Colonic mucosa (tissue), 4 donors: ENCODE results near the gene EGF. TPM values are rescaled to one million over a fixed set of nuclear protein-coding genes. Genes with fewer than 3 reads are reported as not detected.

ENCODE experiments used
- DNase-seq: peaks from one replicate; pipeline ENCODE4 v3.0.0-alpha.2; 2020
- H3K27ac ChIP-seq: fragments of 200-600 bp; one replicate; pipeline ENCODE4 v1.8.0; 2021
- H3K27me3 ChIP-seq: fragments of 200-600 bp; one replicate; pipeline ENCODE4 v1.8.0; 2021
- H3K36me3 ChIP-seq: fragments of 200-600 bp; one replicate; pipeline ENCODE4 v1.8.0; 2021
- H3K4me1 ChIP-seq: fragments of 200-600 bp; one replicate; pipeline ENCODE4 v1.8.0; 2021; ENCODE audit warnings: mild to moderate bottlenecking
- H3K4me3 ChIP-seq: fragments of 200-600 bp; one replicate; pipeline ENCODE4 v1.8.0; 2021
- H3K9ac ChIP-seq, 2 donors: one replicate each; pipeline ENCODE4 v1.7.0; 2013; ENCODE audit warnings: control low read depth in 2 of 2, low read depth in 2 of 2, low read length in 2 of 2
- H3K9me3 ChIP-seq: fragments of 200-600 bp; one replicate; pipeline ENCODE4 v1.8.0; 2021
- intact Hi-C: fragments of 100-400 bp; cut with DNase I; formaldehyde crosslinking; loops from one replicate; pipeline ENCODE4 v1.14.1; 2022
- total RNA-seq, 2 donors: library from RNA; stranded (reverse); fragmentation: NEBNext Ultra II Directional in 1 of 2; extraction: Animal tissue kit (Norgen Biotek cat#: 25700) in 1 of 2; gene quantifications; one replicate each; pipeline ENCODE4 v1.2.1, GENCODE V29; 2021
- TF ChIP-seq, protein P1 (sequence below): fragments of 200-600 bp; IDR thresholded peaks from one replicate; pipeline ENCODE4 v1.8.0; 2022; ENCODE audit warnings: antibody characterized with exemption, mild to moderate bottlenecking
- donor health status: healthy.
- donor health status: DM: no; HTN: no; CAD: no.
- donor health status: DM: no; HTN: no; CAD: no.

EGF gene
- total RNA-seq, 2 donors from 2014 or later: 2.2 to 2.8 TPM

DNA sequence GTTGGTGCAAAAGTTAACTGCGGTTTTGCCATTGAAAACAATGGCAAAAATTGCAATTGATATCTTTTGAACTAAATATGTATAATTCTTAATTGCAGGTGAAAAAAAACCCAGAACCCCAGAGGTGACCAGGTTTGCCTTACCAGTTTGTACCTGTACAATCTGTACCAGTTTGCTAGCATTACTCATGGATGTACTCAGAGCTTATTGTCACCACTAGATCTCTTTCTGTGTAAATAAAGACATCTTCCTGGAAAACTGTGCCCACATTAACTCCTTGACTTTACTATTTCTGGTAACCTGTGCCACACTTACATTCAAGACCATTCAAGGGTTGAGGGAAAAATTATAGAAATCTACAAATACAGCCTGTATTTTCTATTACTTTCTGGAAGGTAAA, 146.0 kb downstream of the EGF start:
- Histone ChIP-seq H3K9ac (no peak overlapping the region), H3K27ac (peak overlapping the region; percentile 49), H3K4me1 (no peaks in the 10 kb centered on the region)

DNA sequence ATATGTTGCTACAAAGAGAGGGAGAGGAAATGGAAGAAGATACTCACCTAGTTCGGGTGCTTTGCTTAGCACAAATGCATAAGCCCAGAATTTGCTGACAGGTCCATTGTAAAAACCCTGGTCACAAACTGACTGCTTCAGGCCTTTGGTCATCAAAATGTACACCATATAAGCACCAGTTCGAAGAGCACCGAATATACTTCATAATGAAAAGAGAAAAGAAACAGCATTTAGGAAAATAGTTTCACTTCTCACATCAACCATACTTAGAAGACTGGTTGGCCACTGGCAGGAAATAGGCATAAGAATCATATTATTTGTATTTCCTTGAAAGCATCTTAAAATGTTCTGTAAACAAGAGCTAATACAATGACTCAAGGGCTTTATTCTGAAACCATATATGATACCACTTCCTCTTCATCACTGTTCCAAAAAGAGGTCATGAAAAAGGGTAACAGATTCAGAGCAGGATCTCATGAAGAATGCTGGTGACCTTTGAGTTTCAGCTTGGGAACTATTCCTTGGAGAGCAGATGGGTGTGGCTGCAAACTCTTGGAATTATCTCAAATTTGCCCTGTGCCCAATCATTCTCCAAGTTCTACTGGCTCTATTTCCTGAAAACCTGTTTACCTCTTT, 147.0 kb downstream of the EGF start:
- peak; percentile 59 for DNase-seq
- Histone ChIP-seq H3K4me3 (no peak overlapping the region), H3K27ac (peak overlapping the region; percentile 49), H3K27me3 (no peaks in the 10 kb centered on the region), H3K9me3 (no peaks in the 10 kb centered on the region), H3K36me3 (no peaks in the 10 kb centered on the region), H3K9ac (no peak overlapping the region), H3K4me1 (no peaks in the 10 kb centered on the region)
- intact Hi-C loops: loop anchor here (5.0 kb wide), 1 partner anchor 143 kb away; no protein-coding TSS in a partner anchor
- TF ChIP-seq, protein P1, sequence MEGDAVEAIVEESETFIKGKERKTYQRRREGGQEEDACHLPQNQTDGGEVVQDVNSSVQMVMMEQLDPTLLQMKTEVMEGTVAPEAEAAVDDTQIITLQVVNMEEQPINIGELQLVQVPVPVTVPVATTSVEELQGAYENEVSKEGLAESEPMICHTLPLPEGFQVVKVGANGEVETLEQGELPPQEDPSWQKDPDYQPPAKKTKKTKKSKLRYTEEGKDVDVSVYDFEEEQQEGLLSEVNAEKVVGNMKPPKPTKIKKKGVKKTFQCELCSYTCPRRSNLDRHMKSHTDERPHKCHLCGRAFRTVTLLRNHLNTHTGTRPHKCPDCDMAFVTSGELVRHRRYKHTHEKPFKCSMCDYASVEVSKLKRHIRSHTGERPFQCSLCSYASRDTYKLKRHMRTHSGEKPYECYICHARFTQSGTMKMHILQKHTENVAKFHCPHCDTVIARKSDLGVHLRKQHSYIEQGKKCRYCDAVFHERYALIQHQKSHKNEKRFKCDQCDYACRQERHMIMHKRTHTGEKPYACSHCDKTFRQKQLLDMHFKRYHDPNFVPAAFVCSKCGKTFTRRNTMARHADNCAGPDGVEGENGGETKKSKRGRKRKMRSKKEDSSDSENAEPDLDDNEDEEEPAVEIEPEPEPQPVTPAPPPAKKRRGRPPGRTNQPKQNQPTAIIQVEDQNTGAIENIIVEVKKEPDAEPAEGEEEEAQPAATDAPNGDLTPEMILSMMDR: no peak

More for the DNA sequence above, 146.0 kb downstream of the EGF start:
- H3K36me3 ChIP-seq: no peaks in the 10 kb centered on the region
- no peaks in the 10 kb centered on the region for H3K9me3 ChIP-seq
- no peaks in the 10 kb centered on the region for H3K27me3 ChIP-seq
- TF ChIP-seq, protein P1: no peak
- intact Hi-C loops: no loop called here
- no peak for DNase-seq
- H3K4me3 ChIP-seq: no peak overlapping the region

DNA sequence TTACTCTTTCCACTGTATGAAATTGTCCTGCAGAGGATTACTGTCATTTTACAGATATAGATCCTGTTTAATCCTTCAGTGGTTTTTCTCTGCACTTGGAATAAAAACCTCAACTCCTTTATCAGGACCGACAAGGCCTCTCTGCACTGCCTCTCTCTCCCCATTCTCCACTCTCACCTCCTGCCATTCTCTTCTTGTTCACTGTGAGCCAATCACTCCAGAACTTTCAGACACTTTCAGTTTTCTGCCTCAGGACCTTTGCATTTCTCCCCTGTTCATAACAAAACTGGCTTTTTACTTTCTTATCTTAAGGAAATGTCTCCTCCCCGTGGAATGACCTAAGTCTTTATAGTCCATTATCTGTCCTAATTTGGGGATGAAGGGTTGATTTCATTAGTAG, 148.4 kb downstream of the EGF start:
- H3K36me3 ChIP-seq: no peaks in the 10 kb centered on the region
- H3K27ac ChIP-seq: no peak overlapping the region
- H3K4me3 ChIP-seq: no peak overlapping the region
- TF ChIP-seq, protein P1: no peak
- H3K9ac ChIP-seq: no peak overlapping the region
- H3K27me3 ChIP-seq: no peaks in the 10 kb centered on the region
- intact Hi-C loops: loop anchor here (5.0 kb wide), 1 partner anchor 141 kb away; no protein-coding TSS in a partner anchor
- no peaks in the 10 kb centered on the region for H3K9me3 ChIP-seq
- H3K4me1 ChIP-seq: no peaks in the 10 kb centered on the region
- DNase-seq: no peak

Other genes starting within 250 kb of the EGF start
- gene CASP6, start 209.4 kb upstream of the EGF start, total RNA-seq: 100 to 1,000 TPM; 110 to 115 TPM
- 10 to 100 TPM; 46.9 to 55.1 TPM for gene PLA2G12A, start 182.8 kb upstream of the EGF start, total RNA-seq
- 1 to 10 TPM; 1.6 to 6.8 TPM for gene CFI, start 110.9 kb upstream of the EGF start, total RNA-seq
- 10 to 100 TPM; 16.8 to 21.0 TPM for gene GAR1, start 97.1 kb upstream of the EGF start, total RNA-seq
- under 1 TPM in 1 of 2 donors, not detected in 1; 0.57 TPM for gene RRH, start 84.9 kb upstream of the EGF start, total RNA-seq
- gene LRIT3, start 64.8 kb upstream of the EGF start, total RNA-seq: under 1 TPM in 1 of 2 donors, not detected in 1; 0.15 TPM